EH (cell line): Measurements from ENCODE around the gene ETFRF1.

Experiments used
- DNase-seq: peaks from one replicate; pipeline ENCODE4 v3.0.0-alpha.2; 2015; ENCODE audit warnings: low read depth

ETFRF1 gene

GRCh38 chr12:25195056-25195971, at the start of gene ETFRF1, which contains the start of gene DNAI7:
ETFRF1 (plus strand) TSS chr12:25195237; CDS start chr12:25203957, 8,720 bp downstream.
DNAI7 (minus strand) TSS chr12:25195160; CDS start chr12:25195078, 82 bp downstream.
- peak; percentile 95 for DNase-seq

DNA sequence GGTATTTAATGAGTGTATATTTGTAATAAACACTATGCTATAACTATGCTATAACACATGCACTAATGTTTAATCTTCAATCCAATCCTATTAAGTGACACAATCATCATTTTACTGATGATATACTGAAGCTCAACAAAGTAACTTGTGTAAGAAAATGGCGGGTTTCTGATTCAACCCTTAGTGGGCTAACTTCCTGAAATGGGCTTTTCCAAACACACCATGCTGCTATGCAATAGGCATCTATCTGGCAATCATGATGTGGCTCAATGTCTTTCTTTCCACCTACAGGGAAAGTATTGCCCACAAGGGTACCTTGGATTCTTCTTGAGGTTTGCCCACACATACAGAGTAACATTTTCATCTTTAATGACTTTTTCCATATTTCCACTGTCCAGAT, 48.4 kb upstream of the ETFRF1 start:
- DNase-seq: no peak

DNA sequence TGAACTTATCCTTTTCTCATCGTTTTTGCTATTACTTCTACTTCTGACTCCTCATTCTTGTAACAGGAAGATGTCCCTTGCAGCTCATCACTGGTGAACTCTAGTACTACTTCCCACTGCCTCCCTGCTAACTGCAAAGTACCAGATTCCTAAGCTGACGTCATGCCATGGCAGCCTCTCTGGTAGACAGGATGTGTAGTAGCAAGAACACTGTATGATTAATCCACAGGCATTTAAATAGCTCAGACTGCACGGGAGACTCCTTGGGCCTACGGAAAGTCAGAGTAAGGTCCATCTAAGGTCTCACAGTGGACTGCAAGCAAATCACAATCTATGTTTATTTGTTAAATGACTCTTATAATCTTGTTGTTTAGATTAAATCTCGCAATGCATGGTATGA, 43.6 kb upstream of the ETFRF1 start:
- peak; percentile 99 for DNase-seq

GRCh38 chr12:25152055-25152454, 43.0 kb upstream of the ETFRF1 start:
- no peak for DNase-seq

DNA sequence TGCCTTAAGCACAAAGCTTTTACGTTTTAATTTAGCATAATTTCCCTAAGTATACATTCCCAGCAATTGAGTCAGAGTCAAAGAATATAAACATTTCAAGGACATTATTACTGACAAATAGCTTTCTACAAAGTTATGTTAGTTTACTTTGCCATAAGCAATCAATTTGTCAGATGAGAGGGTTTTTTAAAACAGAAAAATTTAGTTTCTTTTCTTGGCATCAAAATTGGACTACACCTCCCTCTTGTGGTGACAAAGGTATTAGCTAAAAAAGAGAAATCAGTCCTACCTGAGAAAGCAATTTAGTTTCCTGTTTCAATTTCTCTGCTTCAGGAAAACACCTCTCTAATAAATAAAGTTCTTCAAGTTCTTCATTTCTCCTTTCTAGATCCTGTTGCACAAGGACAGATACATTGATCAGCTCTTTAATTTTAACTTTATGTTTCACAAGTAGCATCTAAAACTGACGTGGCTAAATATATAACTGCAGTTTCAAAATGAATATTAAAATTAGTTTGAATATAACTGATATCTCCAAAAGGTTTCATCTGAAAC, 39.9 kb upstream of the ETFRF1 start:
- peak; percentile 74 for DNase-seq

GRCh38 chr12:25156061-25156460, 39.0 kb upstream of the ETFRF1 start:
- no peak for DNase-seq

GRCh38 chr12:25162866-25163265, 32.2 kb upstream of the ETFRF1 start:
- no peak for DNase-seq

- no peak for DNase-seq
These were observed 12.3 kb upstream of the ETFRF1 start for GRCh38 chr12:25182765-25183164.

DNA sequence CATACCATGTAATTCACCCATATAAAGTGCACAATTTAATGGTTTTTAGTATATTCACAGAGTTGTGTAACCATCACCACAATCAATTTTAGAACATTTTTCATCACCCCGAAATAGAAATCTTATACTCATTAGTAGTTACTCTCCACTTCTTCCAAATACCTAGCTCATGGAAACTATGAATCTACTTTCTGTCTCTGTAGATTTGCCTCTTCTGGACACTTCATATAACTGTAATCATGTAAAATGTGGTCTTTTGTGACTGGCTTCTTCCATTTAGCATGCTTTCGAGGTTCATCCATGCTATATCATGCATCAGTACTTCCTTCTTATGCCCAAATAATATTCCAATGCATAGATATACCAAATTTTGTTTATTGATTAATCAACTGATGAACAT, 10.9 kb upstream of the ETFRF1 start:
- no peak for DNase-seq

- DNase-seq: no peak
These were observed 8.8 kb upstream of the ETFRF1 start for GRCh38 chr12:25186038-25186787.

- DNase-seq: peak; percentile 22
These were observed 8.1 kb upstream of the ETFRF1 start for GRCh38 chr12:25186788-25187402.

- peak; percentile 94 for DNase-seq
These were observed 7.3 kb upstream of the ETFRF1 start for GRCh38 chr12:25187781-25188180.

DNA sequence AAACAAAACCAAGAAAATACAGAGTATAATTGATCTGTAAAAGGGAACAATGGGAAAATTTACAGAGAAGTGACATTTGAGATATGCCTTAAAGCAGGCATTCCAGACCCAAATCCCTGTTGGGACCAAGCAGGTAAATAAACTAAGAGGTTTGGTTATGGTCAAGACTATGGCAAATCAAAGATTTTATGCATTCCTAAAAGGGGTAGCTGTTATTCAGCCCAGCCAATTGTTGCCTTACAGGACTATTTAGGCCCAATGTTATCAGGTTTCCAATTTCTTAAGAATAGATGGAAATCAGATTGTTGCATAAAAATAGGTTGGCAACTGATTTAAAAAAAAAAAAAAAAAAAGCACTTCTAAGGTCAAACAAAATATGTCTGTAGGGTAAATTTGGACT, 5.4 kb upstream of the ETFRF1 start:
- DNase-seq: no peak

DNA sequence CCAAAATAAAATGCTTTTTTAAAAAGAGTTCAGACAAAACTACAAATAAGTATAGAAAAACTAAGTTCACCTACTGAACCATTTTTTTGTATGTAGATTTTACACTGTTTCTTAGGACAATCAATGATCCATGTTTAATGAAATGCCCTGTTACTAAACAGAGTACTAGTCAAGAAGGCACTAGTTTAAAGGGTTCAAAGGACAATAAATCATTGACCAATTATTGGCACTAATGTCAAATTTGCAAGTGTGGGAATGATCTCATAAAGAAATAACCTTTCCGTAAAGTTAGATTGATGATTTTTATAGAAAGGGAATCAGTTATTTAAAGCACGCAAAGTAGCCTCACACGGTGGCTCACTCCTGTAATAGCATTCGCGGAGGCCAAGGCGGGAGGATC, 4.2 kb upstream of the ETFRF1 start:
- no peak for DNase-seq

- DNase-seq: peak; percentile 63
These were observed 823 bp upstream of the ETFRF1 start for GRCh38 chr12:25194214-25194613.

DNA sequence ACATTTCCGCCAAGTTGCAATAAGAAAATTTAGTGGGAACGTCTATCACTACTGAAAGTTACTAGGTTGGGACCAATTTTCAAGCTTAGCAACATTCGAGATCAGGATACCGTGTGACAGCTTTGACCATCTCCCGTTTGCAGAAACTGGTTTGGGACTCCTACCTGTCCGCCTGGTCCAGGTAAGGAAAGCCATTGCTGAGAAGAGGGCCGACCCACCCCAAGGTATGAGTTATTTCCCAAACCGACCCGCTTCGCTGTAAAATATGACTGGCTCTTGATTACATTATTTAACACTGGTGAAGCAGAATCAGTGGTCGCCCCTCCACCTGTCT, 348 bp upstream of the ETFRF1 start:
- no peak for DNase-seq

- no peak for DNase-seq
These were observed 2.6 kb downstream of the ETFRF1 start for GRCh38 chr12:25197608-25198007.

- DNase-seq: peak; percentile 92
These were observed 5.7 kb downstream of the ETFRF1 start for GRCh38 chr12:25200703-25201102.

GRCh38 chr12:25202137-25202536, 7.1 kb downstream of the ETFRF1 start:
- no peak for DNase-seq

- no peak for DNase-seq
These were observed 12.4 kb downstream of the ETFRF1 start for GRCh38 chr12:25207411-25207810.

- DNase-seq: no peak
These were observed 12.8 kb downstream of the ETFRF1 start for GRCh38 chr12:25207846-25208245.

GRCh38 chr12:25208554-25208953, 13.5 kb downstream of the ETFRF1 start:
- DNase-seq: no peak
